ENCODE results near the gene CD226.

GRCh38 chr18:69889009-69889408, 58.7 kb downstream of the CD226 start:
- TF ChIP-seq CTCF (IDR thresholded peaks at IDR 0.05) (no peak), POLR2AphosphoS5 (IDR thresholded peaks at IDR 0.05) (no peak), POLR2A (IDR thresholded peaks at IDR 0.05) (no peak)
